Osteoblast (primary cell): ENCODE results near the gene DLG1. TPM values are rescaled to one million over a fixed set of nuclear protein-coding genes. Genes with fewer than 3 reads are reported as not detected.

Source experiments
- DNase-seq: peaks from one replicate; pipeline ENCODE4 v3.0.0; 2011; ENCODE audit warnings: low spot score, mixed read lengths; ENCODE audit not compliant: insufficient read length; ENCODE audit errors: missing footprints
- H2AFZ ChIP-seq: 2 replicates; pipeline ENCODE4 v1.6.0; 2011; ENCODE audit warnings: mild to moderate bottlenecking, low read length
- H3K27ac ChIP-seq: 2 replicates; pipeline ENCODE4 v1.5.1; 2011; ENCODE audit warnings: mild to moderate bottlenecking, low read depth, low read length, moderate library complexity
- H3K27me3 ChIP-seq: 2 replicates; pipeline ENCODE4 v1.6.0; 2012; ENCODE audit warnings: mild to moderate bottlenecking, control low read depth, inconsistent platforms, low read length, moderate library complexity; ENCODE audit not compliant: insufficient read depth
- H3K36me3 ChIP-seq: 2 replicates; pipeline ENCODE4 v1.5.1; 2011; ENCODE audit warnings: mild to moderate bottlenecking, low read length, control low read depth, moderate library complexity; ENCODE audit not compliant: insufficient read depth
- H3K4me1 ChIP-seq: 2 replicates; pipeline ENCODE4 v1.5.1; 2011; ENCODE audit warnings: mild to moderate bottlenecking, low read length, control low read depth, moderate library complexity; ENCODE audit not compliant: insufficient read depth
- H3K4me2 ChIP-seq: 2 replicates; pipeline ENCODE4 v1.6.0; 2011; ENCODE audit warnings: mild to moderate bottlenecking, low read length; ENCODE audit not compliant: insufficient read depth
- H3K4me3 ChIP-seq: fragments of 200-600 bp; sonication (generic); 3 replicates; pipeline ENCODE4 v1.5.1; 2012; ENCODE audit warnings: mild to moderate bottlenecking, low read length, inconsistent platforms; ENCODE audit not compliant: insufficient read depth
- H3K79me2 ChIP-seq: 2 replicates; pipeline ENCODE4 v1.6.0; 2012; ENCODE audit warnings: mild to moderate bottlenecking, low read length, control low read depth, inconsistent platforms; ENCODE audit not compliant: insufficient read depth
- H3K9me3 ChIP-seq: 2 replicates; pipeline ENCODE4 v1.5.1; 2011; ENCODE audit warnings: low read depth, low read length, control low read depth
- H4K20me1 ChIP-seq: 2 replicates; pipeline ENCODE4 v1.6.0; 2012; ENCODE audit warnings: mild to moderate bottlenecking, low read length, control low read depth; ENCODE audit not compliant: insufficient read depth
- total RNA-seq: library from RNA; depleted of rRNA; stranded (reverse); fragments of >200 nt; gene quantifications from 2 replicates; pipeline ENCODE4 v1.2.3, GENCODE V29; 2012
- TF ChIP-seq, protein P1 (sequence below): IDR thresholded peaks from 2 replicates; pipeline ENCODE4 v1.5.1; 2011; ENCODE audit warnings: mild to moderate bottlenecking, low read depth, low read length, moderate library complexity; ENCODE audit errors: extremely low read depth

DLG1 gene
- total RNA-seq, 1 donor: 79.3 TPM

DNA sequence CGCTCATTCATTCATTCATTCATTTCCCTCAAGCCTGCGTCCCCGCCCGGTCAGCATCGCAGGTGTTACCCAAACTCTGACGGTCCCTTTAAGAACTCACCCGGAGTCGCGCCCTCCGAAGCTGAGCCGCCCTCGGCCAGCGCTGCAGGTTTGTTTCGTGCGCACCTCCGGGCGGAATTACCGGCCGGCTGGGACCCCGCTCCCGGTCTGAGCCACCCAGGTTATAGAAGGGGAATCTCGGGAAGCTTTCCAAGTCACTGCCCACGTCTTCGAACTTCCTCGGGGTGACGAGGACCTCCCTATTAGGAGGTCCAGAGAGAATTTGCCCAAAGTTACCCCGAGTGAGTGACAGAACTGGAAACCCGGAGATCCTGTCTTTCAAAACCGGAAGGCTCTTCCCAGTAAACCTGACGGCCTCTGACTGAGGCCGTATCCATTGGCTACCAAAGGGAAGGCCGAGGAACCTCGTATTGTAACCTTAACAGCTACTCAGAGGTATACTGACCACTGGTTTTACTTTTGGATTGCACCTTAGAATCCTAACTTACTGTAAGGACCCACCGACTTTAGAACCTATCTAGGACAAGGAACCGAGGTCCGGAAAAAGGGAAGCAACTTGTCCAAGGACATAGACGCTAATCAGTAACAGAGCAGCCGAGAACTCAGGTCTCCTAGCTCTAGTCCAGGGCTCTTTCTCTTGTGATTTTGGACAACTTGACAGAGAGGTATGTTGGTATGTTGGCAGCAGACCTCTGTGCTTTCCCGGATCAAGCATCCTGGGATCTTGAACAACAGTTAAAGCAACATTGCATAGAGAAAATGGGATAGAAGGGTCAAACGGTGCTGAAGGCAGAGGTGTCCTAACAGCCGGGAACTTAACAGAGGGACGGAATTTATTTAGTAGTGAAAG, 788 bp upstream of the DLG1 start:
- Histone ChIP-seq H3K4me1 (peaks cover 37% of the 10 kb centered on the region), H3K27me3 (no peaks in the 10 kb centered on the region), H3K36me3 (peaks cover 18% of the 10 kb centered on the region), H4K20me1 (no peaks in the 10 kb centered on the region), H3K79me2 (peaks cover 41% of the 10 kb centered on the region), H2AFZ (peak overlapping the region; percentile 77), H3K4me3 (peak overlapping the region; percentile 88), H3K9me3 (no peaks in the 10 kb centered on the region), H3K27ac (peak overlapping the region; percentile 92), H3K4me2 (peak overlapping the region; percentile 93)
- TF ChIP-seq, protein P1, sequence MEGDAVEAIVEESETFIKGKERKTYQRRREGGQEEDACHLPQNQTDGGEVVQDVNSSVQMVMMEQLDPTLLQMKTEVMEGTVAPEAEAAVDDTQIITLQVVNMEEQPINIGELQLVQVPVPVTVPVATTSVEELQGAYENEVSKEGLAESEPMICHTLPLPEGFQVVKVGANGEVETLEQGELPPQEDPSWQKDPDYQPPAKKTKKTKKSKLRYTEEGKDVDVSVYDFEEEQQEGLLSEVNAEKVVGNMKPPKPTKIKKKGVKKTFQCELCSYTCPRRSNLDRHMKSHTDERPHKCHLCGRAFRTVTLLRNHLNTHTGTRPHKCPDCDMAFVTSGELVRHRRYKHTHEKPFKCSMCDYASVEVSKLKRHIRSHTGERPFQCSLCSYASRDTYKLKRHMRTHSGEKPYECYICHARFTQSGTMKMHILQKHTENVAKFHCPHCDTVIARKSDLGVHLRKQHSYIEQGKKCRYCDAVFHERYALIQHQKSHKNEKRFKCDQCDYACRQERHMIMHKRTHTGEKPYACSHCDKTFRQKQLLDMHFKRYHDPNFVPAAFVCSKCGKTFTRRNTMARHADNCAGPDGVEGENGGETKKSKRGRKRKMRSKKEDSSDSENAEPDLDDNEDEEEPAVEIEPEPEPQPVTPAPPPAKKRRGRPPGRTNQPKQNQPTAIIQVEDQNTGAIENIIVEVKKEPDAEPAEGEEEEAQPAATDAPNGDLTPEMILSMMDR: no peak
- DNase-seq: peak; percentile 67

DNA sequence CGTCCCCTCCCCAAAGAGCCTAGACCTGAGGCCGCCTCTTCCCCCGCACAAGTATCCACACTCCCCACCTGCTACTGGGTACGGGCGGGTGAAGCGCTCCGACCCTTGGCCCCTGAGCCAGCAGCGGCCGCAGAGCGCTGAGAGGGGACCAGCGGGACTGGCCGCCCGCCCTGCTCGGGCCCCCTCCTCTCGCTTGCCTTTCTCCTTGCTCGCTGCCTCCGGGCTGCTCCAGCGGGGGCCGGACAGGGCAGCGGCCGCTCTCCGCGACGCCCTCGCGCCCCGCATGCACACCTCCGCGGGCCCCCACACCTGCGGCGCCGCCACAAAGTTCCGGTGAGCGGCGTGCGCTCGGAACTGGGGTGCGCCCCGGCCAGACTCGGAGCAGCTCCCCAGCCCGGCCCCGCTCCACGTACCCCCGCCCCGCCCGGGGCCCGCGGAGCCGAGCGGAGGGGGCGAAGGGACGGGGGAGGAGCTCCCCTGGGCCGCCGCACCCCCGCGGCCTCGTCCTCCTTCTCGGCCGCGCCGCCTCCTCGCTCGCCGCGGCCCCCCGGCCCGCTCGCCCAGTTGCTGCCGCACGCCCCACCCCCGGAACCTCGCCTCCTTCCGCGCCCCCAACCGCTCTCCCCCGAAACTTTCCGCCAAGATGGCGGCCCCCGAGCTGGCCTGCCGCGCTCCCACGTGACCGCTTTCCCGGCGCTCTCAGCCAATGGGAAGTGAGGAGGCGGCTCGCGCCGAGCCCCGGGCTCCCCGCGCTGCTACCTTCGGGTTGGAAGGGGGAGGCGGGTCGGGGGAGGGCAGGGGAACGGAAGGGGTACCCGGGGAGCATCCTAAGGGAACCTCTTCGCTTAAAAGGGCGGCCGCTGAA, 704 bp downstream of the DLG1 start:
- peak; percentile 99 for DNase-seq
- H2AFZ ChIP-seq: peak overlapping the region; percentile 82
- TF ChIP-seq, protein P1: no peak
- peak overlapping the region; percentile 88 for H3K4me3 ChIP-seq
- no peaks in the 10 kb centered on the region for H3K27me3 ChIP-seq
- H3K4me1 ChIP-seq: peaks cover 28% of the 10 kb centered on the region
- peak overlapping the region; percentile 93 for H3K4me2 ChIP-seq
- H3K27ac ChIP-seq: peak overlapping the region; percentile 92
- peaks cover 56% of the 10 kb centered on the region for H3K79me2 ChIP-seq
- H3K36me3 ChIP-seq: peaks cover 33% of the 10 kb centered on the region
- no peaks in the 10 kb centered on the region for H3K9me3 ChIP-seq
- no peaks in the 10 kb centered on the region for H4K20me1 ChIP-seq

DNA sequence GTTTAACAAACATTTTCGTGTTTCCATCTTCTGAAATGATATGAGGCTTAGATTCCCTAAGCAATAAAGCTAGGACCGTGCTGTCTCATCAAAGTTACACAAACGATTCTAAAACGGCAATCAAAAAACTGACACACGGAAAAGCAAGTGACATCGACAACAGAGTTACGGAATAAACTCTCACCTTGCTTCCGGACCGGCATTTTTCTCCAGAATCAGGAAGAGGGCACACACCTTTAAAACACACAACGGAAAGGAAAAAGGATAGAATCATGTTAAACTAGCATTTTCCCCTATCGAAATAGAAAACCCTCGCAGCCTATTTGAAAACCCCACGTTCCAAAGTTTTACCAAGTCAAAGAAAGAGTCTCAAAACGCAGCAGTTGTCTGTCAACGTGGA, 1.4 kb downstream of the DLG1 start:
- peaks cover 40% of the 10 kb centered on the region for H3K36me3 ChIP-seq

More for the DNA sequence above, 1.4 kb downstream of the DLG1 start:
- Histone ChIP-seq H4K20me1 (no peaks in the 10 kb centered on the region), H3K27ac (peak overlapping the region; percentile 92), H3K27me3 (no peaks in the 10 kb centered on the region), H3K4me3 (peak overlapping the region; percentile 88), H3K4me2 (peak overlapping the region; percentile 90), H2AFZ (no peak overlapping the region), H3K79me2 (peaks cover 63% of the 10 kb centered on the region), H3K4me1 (peaks cover 23% of the 10 kb centered on the region), H3K9me3 (no peaks in the 10 kb centered on the region)
- no peak for DNase-seq
- TF ChIP-seq, protein P1: no peak
